G401.6 (cell line): ENCODE results near the gene ETS1.

ENCODE experiments used
- FAIRE-seq: peaks from 2 replicates; lab custom pipeline; 2012; peaks lifted over from hg19 to GRCh38; lab: Jason Lieb, UNC

ETS1 gene

DNA sequence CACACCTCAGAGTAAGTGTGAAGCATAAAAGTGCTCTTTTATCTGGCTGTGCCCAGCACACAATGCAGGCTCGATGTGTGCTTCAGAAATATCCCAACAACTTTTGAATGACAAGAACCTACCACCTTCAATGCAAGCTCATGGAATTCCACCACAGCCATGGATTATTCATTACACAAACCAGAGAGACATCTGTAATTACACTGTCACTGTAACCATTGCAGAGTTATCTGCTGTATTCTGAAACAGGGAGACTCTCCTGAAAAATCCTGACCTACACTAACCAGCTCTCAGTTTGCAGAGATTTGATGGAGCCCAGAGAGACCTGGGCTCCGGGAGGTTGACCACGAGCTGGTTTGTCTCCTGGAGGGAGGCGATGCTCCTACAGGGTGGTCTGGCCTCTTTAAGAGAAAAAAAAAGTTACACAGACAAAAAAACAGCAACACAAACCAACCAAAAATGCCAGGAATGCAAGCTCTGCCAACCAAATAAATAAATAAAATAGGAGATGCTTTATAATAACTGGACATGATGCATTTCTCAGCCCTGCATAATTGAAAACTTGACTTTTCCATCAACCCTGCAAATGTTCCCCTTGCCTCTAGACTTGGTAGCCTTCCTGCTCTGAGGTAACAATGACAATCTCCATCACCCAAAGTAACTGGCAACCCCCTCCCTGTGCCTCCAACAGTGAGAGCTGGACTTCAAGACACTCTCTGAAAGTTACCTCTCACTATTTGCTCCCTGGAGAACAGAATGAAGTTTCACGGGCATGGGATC, 69.7 kb downstream of the ETS1 start:
- FAIRE-seq, result no peak

DNA sequence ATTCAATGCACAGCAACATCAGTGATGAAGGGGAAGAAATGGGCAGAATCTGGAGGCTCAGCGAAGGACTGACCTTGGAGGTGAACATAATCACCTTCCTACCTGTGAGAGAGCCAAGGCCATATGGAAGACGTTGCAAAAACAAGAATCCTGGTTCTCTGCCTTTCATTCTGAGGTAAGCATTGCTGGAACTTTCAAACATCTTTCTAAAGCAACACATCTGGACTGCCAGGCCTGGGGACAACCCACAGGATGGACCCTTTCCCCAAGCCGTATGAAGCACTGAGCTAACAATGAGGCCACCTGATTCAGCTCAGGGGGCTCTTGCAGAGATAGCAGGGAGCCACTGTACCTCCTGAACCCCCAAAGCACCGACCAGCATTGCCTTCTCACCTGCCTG, 70.5 kb downstream of the ETS1 start:
- no peak for FAIRE-seq

DNA sequence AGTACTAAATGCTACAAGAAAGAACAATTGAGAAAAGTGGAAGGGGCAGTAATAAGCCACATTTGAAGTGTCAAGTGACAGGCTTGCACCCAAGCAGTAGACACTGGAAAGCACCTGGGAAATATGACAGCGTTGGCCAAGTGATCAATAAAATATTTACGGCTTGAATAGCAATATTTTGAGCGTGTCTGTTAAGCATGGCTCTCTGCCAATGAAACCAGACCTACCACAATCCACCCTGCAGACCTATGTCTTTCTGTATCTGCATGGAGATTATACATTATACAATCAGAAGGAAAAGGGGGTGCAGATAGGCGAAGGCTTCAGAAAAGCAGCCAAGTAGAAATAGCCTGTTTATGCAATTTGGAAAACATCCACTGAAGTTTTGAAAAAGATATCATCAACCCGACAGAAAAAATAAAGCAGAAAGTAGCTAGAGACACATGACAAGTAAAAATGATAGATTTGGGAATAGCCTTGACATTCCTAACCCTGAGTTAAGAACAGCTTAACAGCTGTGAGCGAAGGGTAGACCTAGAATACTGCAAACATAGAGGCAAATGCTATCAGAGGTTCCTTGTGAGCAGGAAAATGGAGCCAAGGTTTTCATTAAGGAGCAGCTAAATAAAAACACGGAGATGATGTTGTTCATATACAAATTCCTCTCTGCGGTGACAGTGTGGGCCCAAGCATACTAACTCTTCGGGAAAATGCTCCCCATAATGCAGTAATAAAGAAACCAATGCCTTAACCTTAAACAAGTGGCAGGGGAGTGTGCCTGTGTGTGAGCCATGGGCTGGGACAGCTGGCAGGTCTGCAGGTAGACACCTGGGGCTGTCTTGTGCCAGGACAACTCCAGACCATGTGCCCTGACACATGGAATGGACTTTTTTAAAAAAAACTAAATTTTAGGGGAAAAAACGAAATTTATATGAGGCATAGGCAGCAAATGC, 71.3 kb downstream of the ETS1 start:
- no peak for FAIRE-seq

DNA sequence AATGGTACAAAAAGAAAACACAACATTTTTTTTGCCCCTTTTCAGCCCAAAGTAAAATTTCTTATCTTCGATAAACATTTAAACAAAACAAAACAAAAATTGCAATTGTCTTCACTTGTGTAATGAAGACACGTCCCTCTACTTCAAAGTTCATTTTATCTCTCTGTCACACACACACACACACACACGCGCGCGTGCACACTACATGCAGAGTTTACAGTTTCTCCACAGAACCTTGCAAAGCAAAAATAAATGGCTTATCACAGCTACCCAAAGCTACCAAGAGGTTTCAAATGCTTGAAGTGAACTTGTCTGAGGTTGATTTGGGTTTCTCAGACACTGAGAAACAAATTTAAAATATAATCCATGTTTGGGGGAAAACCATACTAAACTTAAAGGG, 72.3 kb downstream of the ETS1 start:
- FAIRE-seq, result no peak

DNA sequence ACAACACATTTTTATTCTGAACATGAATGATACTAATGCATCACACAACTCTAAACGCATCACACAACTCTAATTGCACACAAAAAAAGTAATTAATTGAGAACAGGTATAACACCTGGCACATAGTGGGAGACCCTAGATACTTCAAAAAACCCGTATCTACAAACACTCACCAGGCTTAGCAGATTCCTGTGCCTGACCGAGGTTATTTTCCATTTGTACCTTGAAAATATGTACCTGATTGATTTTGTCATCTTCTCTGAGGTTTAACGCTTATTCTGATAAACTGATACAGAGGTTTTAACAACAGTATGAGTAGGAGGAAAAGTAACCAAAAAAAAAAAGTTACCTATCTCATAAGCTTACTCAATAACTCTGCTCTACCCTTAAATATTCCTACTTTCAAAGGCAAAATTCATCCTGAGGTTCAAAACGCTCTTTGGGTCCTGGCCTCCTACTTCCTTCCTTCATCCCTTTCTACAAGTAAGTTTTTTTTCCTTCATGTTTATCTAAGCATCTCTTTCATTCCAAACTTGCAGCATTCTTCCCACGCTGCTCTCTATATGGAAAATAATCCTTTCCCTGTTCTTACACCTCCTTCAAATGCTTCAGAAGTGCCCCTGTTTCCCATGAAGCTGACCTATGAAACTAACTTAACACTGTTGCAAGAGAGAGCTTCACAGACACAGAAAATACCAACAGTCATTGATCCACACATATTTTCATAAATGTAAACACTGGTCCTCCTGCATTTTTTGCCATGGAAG, 73.3 kb downstream of the ETS1 start:
- FAIRE-seq, result no peak

DNA sequence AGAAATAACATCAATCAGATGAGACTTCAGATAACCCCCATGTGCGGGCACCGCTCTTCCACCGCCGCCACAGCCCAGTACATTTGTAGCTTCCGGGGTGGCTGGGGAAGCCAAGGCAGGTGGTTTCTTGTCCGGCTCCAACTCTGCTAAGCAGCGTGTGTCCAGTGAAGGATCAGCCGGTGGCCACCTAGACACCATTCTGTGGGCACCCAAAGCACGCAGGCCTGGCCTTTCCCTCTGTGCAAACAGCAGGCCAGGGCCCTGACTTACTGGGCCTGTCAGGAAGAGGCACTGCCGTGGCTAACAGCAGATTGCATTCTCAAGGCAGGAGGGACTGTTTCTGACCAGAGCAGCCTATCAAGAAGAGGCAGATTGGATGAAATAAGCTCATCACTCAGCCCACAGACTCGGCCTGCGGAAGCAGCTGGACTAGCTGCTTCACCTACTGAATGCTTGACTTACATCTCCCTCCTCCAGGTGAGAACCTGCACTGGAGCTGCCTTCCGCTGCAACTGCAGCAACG, 74.8 kb downstream of the ETS1 start:
- no peak for FAIRE-seq

DNA sequence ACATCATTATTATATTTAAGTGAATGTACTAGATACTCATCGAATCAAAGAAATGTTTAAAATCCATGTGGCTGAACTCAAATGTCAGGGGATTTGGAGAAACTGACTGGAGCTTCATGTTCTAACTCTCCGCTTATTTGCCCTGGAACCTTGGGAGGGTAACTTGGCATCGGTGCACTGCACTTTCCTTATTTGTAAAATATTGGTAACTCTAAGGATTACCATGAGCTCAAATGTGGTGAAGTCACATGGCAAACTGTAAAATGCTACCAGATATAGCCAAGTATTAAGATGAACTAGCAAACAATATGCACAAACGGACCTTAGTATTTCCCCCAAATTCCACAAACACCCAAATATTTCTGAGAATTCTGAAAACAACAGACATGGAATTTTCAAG, 75.6 kb downstream of the ETS1 start:
- FAIRE-seq, result no peak

DNA sequence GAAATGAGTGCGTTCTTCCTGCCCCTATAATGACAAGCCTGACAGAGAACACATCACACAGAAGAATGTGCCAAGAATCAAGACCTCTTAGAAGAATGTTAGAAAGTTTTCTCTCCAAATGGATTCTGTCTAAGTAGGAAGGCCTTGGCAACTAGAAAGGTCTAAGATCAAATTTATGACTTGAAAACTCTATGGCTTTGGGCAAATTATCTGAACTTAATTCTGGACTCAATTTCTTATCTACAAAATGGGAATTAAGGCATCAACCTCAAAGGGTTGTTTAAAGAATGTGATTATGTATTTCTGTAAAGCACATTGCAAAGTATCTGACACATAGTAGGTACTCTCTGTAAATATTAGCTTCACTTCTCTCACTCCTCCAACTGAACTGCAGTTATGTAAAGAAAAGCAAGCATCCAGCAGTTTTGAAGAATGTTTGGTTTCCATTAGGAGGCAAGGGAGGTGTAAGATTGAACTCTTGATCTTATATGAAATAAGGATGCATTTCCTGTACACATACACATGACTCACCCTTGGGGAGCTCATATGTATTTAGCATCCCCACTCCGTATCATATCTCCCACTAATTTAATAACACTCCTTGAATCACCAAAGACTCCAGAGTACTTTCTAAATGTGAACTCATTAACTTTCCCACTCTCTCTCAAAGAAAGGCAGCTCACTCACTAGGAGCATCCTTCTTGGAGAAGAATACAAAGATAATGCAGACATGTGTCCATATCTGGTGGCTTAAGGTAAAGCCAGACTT, 77.6 kb downstream of the ETS1 start:
- FAIRE-seq, result no peak

DNA sequence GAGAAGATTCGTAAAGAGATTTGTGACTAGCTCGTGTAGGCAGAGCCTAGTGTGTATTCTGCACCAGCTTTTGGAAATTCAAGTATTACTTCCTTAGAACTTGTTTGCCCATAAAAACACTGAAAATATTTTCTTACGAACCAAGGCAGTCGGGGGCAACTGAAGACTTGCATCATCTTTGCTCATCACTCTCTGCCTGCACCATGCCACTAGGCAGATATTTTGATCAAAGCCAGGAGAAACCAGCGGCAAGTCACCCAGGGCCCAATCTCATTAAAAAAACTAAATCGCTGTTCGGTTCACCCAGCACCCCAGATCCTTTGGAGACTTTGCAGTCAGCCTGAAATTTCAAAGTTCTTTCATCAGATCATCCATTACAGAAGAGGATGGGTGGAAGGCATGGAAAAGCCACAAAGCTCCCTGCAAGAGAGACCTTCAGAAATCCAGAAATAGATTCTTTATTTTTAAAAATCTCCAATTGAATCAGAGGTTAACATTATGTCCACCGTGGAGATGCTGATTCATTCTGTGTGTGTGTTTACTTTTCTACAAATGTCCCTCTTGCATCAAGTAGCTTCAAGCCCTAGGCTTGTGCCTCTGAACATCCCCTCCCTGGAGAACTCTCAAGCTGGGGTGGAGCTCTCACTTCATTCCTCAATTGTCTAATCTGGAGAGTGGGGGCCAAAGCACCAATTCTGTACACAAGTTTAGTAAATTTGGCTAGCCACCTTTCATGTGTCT, 78.4 kb downstream of the ETS1 start:
- no peak for FAIRE-seq

DNA sequence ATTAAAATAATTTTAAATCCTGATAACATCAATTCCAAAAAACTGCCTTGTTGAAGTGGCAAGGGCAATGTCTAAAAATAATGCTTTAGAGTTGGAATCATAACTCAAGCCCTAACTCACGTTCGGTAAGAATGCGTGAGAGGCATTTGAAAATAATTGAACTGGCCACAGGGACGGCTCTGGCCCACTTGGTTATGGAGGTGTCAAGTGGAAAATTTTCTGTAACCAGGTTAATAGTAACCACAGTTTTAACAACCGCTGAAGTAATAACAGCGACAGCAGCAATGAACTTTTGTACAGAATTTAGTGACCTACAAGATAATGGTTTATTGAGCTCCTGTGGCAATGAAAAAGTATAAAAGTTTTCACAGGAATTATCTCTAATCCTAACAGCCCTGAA, 79.4 kb downstream of the ETS1 start:
- no peak for FAIRE-seq

DNA sequence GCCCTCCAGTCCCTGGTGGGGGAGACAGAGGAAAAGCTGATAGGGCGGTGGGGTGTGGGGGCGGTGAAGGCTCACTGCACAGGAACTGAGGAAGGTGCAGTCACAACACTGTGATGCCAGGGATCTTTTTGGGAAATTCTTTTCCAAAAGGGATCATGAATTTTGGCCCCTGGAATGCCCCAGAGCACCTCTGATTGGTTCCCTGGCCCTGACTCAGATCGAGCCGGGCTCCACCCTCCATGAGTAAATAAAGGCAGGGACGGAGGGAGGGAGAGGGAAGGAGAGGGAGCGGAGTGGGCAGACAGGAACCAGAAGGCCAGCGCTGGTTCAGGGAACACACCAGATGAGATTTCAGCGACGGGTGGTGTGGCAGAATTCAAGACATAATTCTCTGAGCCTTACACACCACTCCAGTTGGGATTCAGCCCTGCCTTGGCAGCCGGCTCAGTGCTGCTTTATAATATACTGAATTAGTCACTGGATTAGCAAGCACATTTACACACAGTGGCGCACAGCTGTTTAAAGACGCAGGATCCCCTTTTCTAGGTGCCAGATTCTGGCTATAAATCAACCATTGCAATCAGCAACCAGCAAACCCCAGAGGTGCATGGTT, 80.3 kb downstream of the ETS1 start:
- no peak for FAIRE-seq

DNA sequence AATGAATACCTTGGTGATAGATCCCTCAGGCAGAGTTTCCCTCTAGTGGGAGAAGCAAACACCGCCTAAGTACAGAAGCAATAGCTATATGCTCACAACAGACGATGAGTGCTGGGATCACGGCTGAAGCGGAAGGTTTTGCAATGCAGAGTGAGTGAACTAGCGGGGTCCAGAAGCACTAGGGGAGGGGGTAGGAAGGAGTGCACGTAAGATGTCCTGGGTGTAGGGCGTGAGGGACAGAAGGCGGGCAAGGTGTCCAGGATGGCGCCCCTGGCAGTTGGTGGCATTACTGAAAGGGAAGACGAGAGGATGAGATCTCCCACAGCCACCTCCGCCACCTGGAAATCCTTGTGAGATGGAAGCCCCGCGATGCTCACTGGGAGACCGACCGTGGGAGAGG, 81.0 kb downstream of the ETS1 start:
- no peak for FAIRE-seq

DNA sequence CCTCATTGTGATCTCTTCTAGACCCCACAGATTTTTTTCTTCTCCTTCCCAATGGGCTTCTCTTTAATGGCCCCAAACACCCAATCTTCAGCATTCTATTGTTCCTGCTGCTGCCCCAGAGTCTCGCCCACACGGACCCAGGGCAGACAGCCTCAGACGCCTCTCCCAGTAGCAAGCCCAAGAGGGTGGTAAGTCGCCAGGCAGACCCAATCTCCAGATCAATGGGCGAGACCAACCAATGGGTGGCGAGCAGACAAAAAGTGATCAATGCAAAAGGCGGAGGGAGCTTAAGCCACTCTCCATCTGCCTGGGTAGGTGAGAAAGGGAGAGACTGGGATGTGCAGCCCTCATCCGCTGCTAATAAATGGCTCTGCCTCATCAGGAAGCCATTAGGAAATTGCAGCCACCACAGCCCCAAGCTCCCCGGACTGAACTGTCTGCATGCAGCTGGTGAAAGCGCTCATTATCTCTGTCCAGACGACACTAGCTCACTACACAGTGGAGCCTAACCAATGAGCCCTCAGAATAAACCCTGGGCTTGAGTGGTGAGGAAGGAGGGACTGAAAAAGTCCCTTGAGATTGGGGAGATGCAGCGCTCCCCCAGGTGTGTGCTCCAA, 81.8 kb downstream of the ETS1 start:
- FAIRE-seq, result no peak

DNA sequence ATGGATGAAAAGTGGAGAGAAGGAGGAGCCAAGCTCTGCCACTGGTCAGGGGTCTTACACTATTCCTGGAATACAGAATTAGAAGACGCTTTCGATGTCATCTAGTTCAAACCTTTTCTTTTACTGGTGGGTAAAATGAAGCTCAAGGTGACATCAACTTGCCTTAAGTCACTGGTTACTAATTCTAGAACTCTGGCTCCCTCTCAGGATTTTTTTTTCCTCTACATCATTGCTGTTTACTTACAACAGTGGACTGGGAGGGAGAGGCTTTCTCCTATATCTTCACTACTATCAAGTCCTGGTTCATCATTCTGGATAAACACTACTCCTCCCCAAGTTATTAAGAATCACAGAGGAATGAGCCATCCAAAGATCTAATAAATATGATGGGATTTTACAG, 82.9 kb downstream of the ETS1 start:
- no peak for FAIRE-seq

DNA sequence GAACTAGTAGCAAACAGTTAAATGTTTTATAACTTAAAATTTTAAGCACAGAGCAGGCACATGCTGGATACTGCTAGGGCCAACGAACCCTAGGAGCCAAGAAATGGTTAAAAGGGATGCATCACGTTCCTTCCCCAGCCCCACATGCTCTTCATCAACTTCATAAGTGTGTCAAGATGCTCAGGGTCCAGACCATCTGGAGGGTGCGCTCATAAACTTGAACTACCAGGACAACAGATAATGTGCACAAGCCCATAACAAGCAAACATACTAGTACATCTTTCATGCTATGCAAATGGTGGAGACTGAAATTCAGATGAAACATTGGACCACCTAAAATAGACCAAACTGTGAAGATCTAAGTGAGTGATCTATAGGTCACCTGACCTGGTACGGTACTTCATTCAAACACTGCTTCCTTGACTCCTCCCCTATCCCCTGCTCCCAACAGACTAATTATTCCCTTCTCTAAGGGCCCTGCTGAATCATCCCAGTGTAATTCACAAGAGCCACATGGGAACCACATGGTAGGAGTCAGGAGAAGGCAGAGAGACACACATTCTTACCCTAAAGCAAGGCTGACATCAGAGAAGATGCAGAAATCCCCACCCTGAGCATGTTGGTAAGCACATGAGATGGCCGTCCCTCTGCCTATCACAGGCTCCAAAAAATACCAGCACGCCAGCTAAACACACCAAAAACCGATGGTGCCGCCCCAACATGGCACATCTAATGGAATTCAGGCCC, 83.9 kb downstream of the ETS1 start:
- FAIRE-seq, result no peak

DNA sequence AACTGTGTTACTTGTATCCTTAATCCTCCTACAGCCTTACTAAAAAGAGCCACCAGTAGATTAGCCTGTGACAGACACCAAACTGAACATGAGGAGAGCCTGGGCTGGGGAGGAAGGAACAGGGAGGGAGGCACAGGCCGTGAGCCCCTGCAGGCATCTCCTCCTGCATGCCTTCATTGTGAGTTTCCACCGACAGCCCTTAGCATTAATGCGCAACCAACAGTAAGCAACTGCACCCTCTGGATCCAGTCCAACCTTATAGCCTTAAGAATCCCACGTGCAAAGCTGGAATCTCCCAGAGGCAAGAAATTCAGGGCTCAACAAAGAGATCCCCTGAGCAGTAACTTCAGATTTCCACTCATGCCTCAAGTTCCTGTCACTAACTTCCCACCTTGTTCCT, 84.6 kb downstream of the ETS1 start:
- FAIRE-seq, result no peak

DNA sequence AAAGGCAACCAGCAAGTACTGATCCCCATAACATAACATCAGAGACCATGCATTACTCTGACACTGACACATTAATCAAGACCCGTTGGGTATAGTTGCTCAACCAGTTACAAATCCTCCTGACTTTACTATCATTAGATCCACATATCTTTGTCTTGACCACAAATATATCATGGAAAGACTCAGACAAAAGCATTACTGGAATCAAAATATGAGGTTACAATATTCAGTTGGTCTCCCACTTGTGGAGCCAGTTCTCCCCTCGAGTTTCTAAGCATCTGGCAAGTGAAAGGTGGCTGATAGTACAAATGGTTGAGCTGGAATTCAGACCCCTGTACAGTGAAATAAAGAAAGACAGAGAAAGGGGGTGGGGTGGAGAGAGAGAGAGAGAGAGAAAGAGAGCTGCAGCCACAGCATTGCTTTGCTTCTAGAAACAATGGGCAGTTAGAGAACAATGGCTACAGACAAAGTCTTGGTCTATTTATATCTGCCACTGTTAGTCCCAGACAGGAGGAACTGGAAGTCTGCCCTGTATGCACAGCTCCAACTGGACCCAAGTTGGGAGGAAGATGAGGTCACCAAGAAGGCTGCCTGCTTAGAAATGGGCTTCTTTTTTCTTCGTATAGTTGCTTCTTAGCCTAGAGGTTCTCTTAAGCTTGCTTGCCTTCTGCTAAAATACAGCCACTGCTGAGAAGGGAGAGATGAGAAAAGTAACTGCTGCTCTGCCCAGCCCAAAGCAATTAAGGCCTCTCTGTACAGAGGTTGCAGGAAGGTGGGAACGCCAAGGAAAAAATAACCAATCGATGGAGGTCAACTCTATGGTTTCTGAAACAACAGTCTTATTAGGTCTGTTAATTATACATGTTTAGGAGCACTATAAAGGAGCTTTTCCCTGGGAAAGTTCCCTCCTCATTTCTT, 85.5 kb downstream of the ETS1 start:
- FAIRE-seq, result no peak

DNA sequence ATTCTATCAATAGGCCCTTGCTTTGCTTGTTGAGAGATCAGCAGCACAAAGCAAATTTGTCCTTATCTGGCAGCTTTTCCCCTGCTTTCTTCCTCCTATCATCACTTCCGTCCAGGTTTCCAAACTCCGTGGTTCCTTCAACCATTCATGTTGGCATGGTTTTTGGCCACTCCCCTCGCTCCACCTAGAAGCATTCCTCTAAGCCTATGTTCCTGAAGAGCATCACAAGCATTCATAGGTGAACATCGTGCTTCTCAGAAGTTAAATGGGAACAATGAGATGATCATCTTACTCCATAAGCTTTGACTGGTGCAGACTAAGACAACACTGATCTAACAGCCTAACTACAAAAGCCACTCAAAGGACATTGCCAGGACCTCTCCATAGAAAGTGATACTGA, 86.3 kb downstream of the ETS1 start:
- no peak for FAIRE-seq
